GM23338 (cell line): ENCODE results near the gene NLN. TPM values are rescaled to one million over a fixed set of nuclear protein-coding genes. Genes with fewer than 3 reads are reported as not detected.
A peak's percentile ranks its signal among the peaks of the same experiment; 100 is the strongest.

Source experiments
- ATAC-seq: fragments of 200-7000 bp; cut with Tn5 transposase; 3 replicates; pipeline ENCODE4 v1.9.1; 2020
- DNase-seq: peaks from one replicate; pipeline ENCODE4 v3.0.0-alpha.2; 2015; ENCODE audit warnings: low spot score
- H2AFZ ChIP-seq: fragments of 200-600 bp; sonication (generic); 2 replicates; pipeline ENCODE4 v1.8.0; 2016; ENCODE audit warnings: antibody characterized with exemption, mild to moderate bottlenecking, moderate library complexity
- H3F3A ChIP-seq: fragments of 200-600 bp; sonication (generic); replicated peaks from 2 replicates; pipeline ENCODE4 v1.8.0; 2017; ENCODE audit warnings: antibody characterized with exemption, mixed run types, low read depth
- H3K27ac ChIP-seq: fragments of 200-600 bp; sonication (generic); 2 replicates; pipeline ENCODE4 v1.6.1; 2016; ENCODE audit warnings: low read depth
- H3K27me3 ChIP-seq: fragments of 200-600 bp; sonication (generic); 2 replicates; pipeline ENCODE4 v1.8.0; 2016; ENCODE audit warnings: mild to moderate bottlenecking, mixed run types, moderate library complexity; ENCODE audit not compliant: insufficient read depth
- H3K36me3 ChIP-seq: fragments of 200-600 bp; sonication (generic); 2 replicates; pipeline ENCODE4 v1.8.0; 2016; ENCODE audit warnings: mild to moderate bottlenecking; ENCODE audit not compliant: insufficient read depth
- H3K4me1 ChIP-seq: fragments of 200-600 bp; sonication (generic); 2 replicates; pipeline ENCODE4 v1.8.0; 2016; ENCODE audit warnings: mild to moderate bottlenecking, moderate library complexity; ENCODE audit not compliant: insufficient read depth
- H3K4me2 ChIP-seq: fragments of 200-600 bp; sonication (generic); 2 replicates; pipeline ENCODE4 v1.7.1; 2017; ENCODE audit warnings: mixed run types
- H3K4me3 ChIP-seq: fragments of 200-600 bp; sonication (generic); 2 replicates; pipeline ENCODE4 v1.6.1; 2016; ENCODE audit warnings: mixed run types
- H3K79me2 ChIP-seq: fragments of 200-600 bp; sonication (generic); replicated peaks from 2 replicates; pipeline ENCODE4 v1.8.0; 2017; ENCODE audit warnings: mild to moderate bottlenecking; ENCODE audit not compliant: insufficient read depth
- H3K9me2 ChIP-seq: fragments of 200-600 bp; sonication (generic); 2 replicates; pipeline ENCODE4 v1.8.0; 2017; ENCODE audit not compliant: insufficient read depth
- H4K20me1 ChIP-seq: fragments of 200-600 bp; sonication (generic); replicated peaks from 2 replicates; pipeline ENCODE4 v1.8.0; 2017; ENCODE audit warnings: mild to moderate bottlenecking; ENCODE audit not compliant: insufficient read depth
- H3K27ac Mint-ChIP-seq: 2 replicates; pipeline ENCODE4 v1.8.0; 2020; ENCODE audit warnings: inconsistent platforms, mild to moderate bottlenecking, moderate library complexity, mixed read lengths
- H3K27me3 Mint-ChIP-seq: 3 replicates; pipeline ENCODE4 v1.8.0; 2022; ENCODE audit warnings: low read depth, mild to moderate bottlenecking, moderate library complexity, mixed read lengths, inconsistent platforms; ENCODE audit not compliant: insufficient read depth, poor library complexity
- H3K36me3 Mint-ChIP-seq: 3 replicates; pipeline ENCODE4 v1.8.0; 2021; ENCODE audit warnings: low read depth, mild to moderate bottlenecking, inconsistent platforms, moderate library complexity, mixed read lengths
- H3K4me1 Mint-ChIP-seq: 3 replicates; pipeline ENCODE4 v1.8.0; 2020; ENCODE audit warnings: mild to moderate bottlenecking, inconsistent platforms, mixed read lengths
- H3K4me3 Mint-ChIP-seq: 3 replicates; pipeline ENCODE4 v1.8.0; 2021; ENCODE audit warnings: moderate library complexity, mild to moderate bottlenecking, inconsistent platforms, mixed read lengths
- H3K9me3 Mint-ChIP-seq: 3 replicates; pipeline ENCODE4 v1.8.0; 2020; ENCODE audit warnings: moderate library complexity, mild to moderate bottlenecking, inconsistent platforms, mixed read lengths
- CREB1 ChIP-seq: fragments of 250-450 bp; sonication (Bioruptor Pico); IDR thresholded peaks from 2 replicates; pipeline ENCODE4 v1.5.0; 2020; ENCODE audit warnings: low read depth, mild to moderate bottlenecking, moderate library complexity
- EZH2 ChIP-seq: fragments of 200-600 bp; sonication (generic); IDR thresholded peaks from one replicate; pipeline ENCODE4 v1.8.0; 2017; ENCODE audit warnings: antibody characterized with exemption, mild to moderate bottlenecking, low read depth; ENCODE audit not compliant: unreplicated experiment
- EZH2phosphoT487 ChIP-seq: fragments of 200-600 bp; sonication (generic); IDR thresholded peaks from one replicate; pipeline ENCODE4 v1.8.1; 2018; ENCODE audit warnings: antibody characterized with exemption; ENCODE audit not compliant: unreplicated experiment
- STAT1 ChIP-seq: IDR thresholded peaks from one replicate; pipeline ENCODE4 v1.6.1; 2016; ENCODE audit warnings: antibody characterized with exemption; ENCODE audit not compliant: unreplicated experiment
- ZNF114 ChIP-seq: fragments of 250-450 bp; sonication (Bioruptor Pico); IDR thresholded peaks from 2 replicates; pipeline ENCODE4 v1.5.0; 2020; ENCODE audit warnings: mild to moderate bottlenecking, moderate library complexity
- ZNF462 ChIP-seq: fragments of 250-450 bp; sonication (Bioruptor Pico); IDR thresholded peaks from 2 replicates; pipeline ENCODE4 v1.5.0; 2020; ENCODE audit warnings: mild to moderate bottlenecking, moderate library complexity
- polyA plus RNA-seq: library from polyadenylated mRNA; unstranded; fragments of >200 nt; fragmentation: Nextera tagmentation; extraction: Ambion mirVana; gene quantifications from 2 replicates; pipeline ENCODE4 v1.2.1, GENCODE V29; 2016
- total RNA-seq: library from RNA; depleted of rRNA; stranded (reverse); fragments of >200 nt; shearing (Covaris generic); gene quantifications from 2 replicates; pipeline ENCODE4 v1.2.3, GENCODE V29; 2014
- TF ChIP-seq, protein P1 (sequence below): IDR thresholded peaks from one replicate; pipeline ENCODE4 v1.6.1; 2018; ENCODE audit warnings: antibody characterized with exemption; ENCODE audit not compliant: unreplicated experiment
- TF ChIP-seq, protein P2 (sequence below): IDR thresholded peaks from 2 replicates; pipeline ENCODE4 v1.6.1; 2016; ENCODE audit warnings: antibody characterized with exemption
- TF ChIP-seq, protein P3 (sequence below), 2 experiments: fragments of 200-600 bp in 1 of 2; sonication (generic) in 1 of 2; conservative IDR thresholded peaks; 2 replicates each; pipeline versions ENCODE4 v1.5.1 to v1.6.1; 2016 to 2017; ENCODE audit warnings: antibody characterized with exemption in 2 of 2, low read depth in 2 of 2, mild to moderate bottlenecking in 2 of 2, moderate library complexity in 1 of 2

Gene NLN
- total and polyA plus RNA-seq, 2 experiments from 2014 or later = 56.4 to 168 TPM

DNA sequence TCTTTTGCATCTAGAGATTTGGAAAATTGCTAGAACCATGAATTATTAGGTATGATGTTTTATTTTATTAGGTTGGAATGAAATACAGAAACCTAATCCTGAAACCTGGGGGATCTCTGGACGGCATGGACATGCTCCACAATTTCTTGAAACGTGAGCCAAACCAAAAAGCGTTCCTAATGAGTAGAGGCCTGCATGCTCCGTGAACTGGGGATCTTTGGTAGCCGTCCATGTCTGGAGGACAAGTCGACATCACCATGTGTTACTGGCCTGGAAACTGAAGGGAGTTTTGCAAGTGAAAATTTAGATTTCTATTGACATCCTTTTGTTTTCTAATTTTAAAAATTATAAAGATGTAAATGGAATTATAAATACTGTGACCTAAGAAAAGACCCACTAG is 100.7 kb downstream of the NLN start:
- Histone ChIP-seq H3F3A (no peaks in the 10 kb centered on the region), H3K79me2 (no peaks in the 10 kb centered on the region), H3K27me3 (no peaks in the 10 kb centered on the region), H2AFZ (no peak overlapping the region), H3K4me3 (no peak overlapping the region), H3K4me1 (no peaks in the 10 kb centered on the region), H3K27ac (no peak overlapping the region), H3K36me3 (peaks cover 17% of the 10 kb centered on the region; the same call in 1 of the 2 replicates), H3K4me2 (no peak overlapping the region), H4K20me1 (peaks cover 11% of the 10 kb centered on the region; the same call in 1 of the 2 replicates), H3K9me2 (no peaks in the 10 kb centered on the region)
- DNase-seq (no peak), ATAC-seq (no peak)
- Mint-ChIP-seq H3K27ac (peak overlapping the region; percentile 36; the same call in 1 of the 2 replicates), H3K9me3 (no peaks in the 10 kb centered on the region), H3K27me3 (no peaks in the 10 kb centered on the region), H3K36me3 (peaks cover 30% of the 10 kb centered on the region), H3K4me3 (no peak overlapping the region), H3K4me1 (peaks cover 10% of the 10 kb centered on the region)
- TF ChIP-seq ZNF462 = no peak
- TF ChIP-seq, protein P1, sequence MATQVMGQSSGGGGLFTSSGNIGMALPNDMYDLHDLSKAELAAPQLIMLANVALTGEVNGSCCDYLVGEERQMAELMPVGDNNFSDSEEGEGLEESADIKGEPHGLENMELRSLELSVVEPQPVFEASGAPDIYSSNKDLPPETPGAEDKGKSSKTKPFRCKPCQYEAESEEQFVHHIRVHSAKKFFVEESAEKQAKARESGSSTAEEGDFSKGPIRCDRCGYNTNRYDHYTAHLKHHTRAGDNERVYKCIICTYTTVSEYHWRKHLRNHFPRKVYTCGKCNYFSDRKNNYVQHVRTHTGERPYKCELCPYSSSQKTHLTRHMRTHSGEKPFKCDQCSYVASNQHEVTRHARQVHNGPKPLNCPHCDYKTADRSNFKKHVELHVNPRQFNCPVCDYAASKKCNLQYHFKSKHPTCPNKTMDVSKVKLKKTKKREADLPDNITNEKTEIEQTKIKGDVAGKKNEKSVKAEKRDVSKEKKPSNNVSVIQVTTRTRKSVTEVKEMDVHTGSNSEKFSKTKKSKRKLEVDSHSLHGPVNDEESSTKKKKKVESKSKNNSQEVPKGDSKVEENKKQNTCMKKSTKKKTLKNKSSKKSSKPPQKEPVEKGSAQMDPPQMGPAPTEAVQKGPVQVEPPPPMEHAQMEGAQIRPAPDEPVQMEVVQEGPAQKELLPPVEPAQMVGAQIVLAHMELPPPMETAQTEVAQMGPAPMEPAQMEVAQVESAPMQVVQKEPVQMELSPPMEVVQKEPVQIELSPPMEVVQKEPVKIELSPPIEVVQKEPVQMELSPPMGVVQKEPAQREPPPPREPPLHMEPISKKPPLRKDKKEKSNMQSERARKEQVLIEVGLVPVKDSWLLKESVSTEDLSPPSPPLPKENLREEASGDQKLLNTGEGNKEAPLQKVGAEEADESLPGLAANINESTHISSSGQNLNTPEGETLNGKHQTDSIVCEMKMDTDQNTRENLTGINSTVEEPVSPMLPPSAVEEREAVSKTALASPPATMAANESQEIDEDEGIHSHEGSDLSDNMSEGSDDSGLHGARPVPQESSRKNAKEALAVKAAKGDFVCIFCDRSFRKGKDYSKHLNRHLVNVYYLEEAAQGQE = no peak
- TF ChIP-seq STAT1 = no peak
- no peak for TF ChIP-seq EZH2phosphoT487
- TF ChIP-seq, protein P2, sequence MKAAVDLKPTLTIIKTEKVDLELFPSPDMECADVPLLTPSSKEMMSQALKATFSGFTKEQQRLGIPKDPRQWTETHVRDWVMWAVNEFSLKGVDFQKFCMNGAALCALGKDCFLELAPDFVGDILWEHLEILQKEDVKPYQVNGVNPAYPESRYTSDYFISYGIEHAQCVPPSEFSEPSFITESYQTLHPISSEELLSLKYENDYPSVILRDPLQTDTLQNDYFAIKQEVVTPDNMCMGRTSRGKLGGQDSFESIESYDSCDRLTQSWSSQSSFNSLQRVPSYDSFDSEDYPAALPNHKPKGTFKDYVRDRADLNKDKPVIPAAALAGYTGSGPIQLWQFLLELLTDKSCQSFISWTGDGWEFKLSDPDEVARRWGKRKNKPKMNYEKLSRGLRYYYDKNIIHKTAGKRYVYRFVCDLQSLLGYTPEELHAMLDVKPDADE = no peak
- no peak for TF ChIP-seq CREB1 (CRISPR knock-in tag)
- TF ChIP-seq, protein P3, sequence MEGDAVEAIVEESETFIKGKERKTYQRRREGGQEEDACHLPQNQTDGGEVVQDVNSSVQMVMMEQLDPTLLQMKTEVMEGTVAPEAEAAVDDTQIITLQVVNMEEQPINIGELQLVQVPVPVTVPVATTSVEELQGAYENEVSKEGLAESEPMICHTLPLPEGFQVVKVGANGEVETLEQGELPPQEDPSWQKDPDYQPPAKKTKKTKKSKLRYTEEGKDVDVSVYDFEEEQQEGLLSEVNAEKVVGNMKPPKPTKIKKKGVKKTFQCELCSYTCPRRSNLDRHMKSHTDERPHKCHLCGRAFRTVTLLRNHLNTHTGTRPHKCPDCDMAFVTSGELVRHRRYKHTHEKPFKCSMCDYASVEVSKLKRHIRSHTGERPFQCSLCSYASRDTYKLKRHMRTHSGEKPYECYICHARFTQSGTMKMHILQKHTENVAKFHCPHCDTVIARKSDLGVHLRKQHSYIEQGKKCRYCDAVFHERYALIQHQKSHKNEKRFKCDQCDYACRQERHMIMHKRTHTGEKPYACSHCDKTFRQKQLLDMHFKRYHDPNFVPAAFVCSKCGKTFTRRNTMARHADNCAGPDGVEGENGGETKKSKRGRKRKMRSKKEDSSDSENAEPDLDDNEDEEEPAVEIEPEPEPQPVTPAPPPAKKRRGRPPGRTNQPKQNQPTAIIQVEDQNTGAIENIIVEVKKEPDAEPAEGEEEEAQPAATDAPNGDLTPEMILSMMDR (conservative IDR thresholded peaks at IDR 0.05; ENCODE audit: low read depth in 2 of 2) = no peak
- TF ChIP-seq EZH2 = no peak
- TF ChIP-seq ZNF114 (CRISPR knock-in tag) = no peak
